GM18951 (cell line): ENCODE data around the gene AK8.

ENCODE experiments used
- POLR2A ChIP-seq: IDR thresholded peaks from 4 replicates; pipeline ENCODE4 v1.6.1; 2011; ENCODE audit warnings: mild to moderate bottlenecking; ENCODE audit not compliant: insufficient read length, insufficient read depth; ENCODE audit errors: extremely low read depth
- in situ Hi-C: fragments of 300-500 bp; cut with MboI; formaldehyde crosslinking; loops from one replicate; pipeline ENCODE4 v1.12.0; 2022; ENCODE audit warnings: low sequenced_read_pairs, mixed read lengths, inconsistent platforms; ENCODE audit not compliant: unreplicated experiment

Gene AK8

DNA sequence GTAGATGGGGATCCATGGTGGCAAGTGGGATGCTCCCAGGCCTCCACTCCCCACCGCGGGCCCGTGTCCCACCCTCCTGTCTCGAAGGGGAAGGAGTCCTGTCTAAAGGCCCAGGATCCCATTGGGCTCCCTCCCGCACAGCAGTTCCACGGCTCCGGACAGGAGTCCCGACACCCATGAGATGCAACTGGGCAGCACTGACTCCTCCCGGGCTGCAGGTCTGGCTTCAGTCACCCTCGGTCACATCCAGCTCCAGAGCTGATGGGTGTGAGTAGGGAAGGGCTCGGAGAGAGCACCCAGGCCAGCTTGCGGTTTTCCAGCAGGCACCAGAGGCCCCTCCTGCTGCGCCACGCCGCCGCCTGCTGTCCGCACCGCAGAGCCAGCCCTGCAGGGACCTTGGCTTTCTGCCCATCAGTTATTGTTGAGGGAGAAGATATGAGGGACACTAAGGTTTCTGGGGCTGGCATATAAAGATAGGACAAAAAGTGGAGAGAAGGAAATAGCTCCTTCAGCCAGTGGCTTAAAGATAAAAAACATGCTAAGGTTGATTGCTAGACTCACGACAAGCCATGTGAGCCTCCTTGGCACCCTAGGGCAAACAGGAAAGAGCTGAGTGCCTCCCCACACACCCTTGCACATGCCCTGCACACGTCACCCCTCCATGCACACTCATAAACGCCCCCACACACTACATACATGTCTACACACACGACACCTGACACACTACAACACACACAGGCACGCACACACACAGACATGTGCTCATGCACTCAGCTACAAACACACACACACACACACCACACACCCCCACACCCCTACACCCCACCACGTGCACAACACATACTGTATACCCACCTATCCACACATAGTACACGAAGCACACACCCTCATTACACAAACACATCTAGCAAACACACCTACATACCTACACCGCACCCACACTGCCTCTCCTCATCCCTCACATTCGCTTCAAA, 79.0 kb downstream of the AK8 start:
- in situ Hi-C loops: no loop called here
- no peak for TF ChIP-seq POLR2A

DNA sequence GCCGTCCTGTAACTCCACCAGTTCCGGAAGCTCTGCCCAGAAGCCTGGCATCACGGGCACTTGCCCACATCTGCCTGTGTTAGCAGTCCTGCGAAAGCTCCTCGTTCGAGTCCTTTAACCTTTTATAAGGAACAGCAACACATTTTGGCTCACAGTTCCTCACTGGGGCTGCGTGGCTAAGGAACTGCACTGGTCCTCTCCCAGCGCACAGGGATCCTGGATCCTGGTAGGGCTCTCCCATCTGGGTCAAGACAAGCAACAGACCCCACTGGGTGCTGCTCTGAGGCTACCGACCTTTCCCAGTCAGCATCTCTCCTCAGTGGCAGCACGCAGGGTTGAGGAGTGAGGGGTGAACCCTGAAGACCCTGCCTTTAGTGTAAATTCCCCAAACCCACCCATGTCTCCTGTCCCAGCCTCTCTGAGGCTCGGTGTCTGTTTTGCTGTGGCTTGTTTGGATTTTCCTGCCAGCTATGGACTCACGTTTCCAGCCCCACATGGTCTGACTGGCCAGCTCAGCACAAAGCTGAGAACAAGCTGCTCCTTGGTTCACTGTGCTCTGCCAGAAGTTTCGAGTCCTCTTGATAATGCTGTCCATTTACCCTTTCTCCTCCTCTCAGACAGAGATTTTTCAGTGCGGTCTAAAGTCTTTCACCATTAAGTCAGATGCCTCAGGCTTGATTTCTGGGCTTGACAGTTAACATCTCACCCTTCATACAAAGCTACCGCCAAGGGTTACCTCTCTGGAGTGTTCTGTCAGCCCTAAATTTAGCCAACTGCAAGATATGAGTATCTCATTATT, 80.0 kb downstream of the AK8 start:
- no peak for TF ChIP-seq POLR2A
- in situ Hi-C loops: no loop called here

DNA sequence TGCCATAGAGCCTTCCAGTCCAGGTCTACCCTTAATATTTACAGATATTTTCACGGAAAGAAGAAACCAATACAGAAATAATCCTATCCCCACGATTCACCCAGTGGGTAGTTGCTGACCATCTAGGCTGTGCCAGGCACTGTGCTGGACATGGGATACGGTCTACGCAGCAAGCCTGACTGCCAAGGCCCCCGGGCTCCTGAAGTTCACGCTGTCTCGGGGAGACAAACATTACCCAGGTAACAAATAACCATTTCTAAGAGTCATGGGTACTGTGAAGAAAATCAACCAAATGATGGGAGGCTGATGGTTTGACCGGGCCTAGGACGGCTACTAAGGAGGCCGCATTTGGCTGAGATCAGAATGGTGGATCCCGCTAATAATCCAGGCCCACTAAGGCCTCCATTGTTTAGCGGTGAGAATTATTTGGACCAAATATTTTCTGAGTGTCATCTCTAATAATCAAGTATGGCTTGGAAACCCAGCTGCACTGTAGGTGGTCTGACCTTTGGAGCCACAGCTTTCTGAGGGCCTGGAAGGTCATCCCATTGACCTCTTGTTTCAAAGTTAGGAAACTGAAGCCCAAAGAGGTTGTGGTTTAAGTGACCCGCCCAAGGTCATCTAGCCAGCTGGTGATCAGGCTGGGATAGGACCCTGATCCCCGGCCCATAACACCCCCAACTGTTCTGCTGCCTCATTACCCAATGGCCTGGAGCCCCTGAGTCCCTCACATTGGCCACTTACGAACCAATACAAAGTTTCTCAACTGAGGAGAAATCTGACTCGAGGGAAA, 82.4 kb downstream of the AK8 start:
- in situ Hi-C loops: no loop called here

DNA sequence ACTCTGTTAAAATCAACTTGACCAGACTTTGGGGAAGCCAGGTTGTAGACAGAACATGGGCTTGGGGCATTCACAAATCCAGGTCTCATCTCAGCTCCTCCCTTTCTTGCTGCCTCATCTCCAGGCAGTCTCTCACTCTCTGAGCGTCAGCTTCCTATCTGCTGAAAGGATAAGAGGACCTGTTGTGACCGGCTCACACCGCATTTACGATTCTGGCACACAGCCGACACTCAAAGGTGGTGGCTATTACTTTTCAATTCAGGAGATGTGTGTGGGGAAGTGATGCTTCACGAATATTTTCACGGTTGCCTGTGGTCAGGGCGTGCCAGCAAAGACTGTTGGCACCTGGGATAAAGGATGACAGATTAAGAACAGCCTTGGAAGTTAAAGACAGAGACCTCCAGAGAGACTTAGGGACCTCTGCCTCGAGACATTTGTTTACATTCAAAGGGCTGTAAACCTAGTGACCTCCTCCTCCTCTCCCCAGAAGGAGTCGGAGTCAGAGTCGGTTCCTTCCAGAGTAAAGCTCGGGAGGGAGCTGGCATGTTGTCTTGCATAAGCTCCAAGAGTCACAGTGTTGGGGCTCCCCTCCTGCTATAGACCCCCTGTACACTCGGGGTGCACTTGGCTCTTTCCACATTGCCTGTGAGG, 83.2 kb downstream of the AK8 start:
- in situ Hi-C loops: no loop called here
- TF ChIP-seq POLR2A: no peak

More for the DNA sequence above, 82.4 kb downstream of the AK8 start:
- no peak for TF ChIP-seq POLR2A

DNA sequence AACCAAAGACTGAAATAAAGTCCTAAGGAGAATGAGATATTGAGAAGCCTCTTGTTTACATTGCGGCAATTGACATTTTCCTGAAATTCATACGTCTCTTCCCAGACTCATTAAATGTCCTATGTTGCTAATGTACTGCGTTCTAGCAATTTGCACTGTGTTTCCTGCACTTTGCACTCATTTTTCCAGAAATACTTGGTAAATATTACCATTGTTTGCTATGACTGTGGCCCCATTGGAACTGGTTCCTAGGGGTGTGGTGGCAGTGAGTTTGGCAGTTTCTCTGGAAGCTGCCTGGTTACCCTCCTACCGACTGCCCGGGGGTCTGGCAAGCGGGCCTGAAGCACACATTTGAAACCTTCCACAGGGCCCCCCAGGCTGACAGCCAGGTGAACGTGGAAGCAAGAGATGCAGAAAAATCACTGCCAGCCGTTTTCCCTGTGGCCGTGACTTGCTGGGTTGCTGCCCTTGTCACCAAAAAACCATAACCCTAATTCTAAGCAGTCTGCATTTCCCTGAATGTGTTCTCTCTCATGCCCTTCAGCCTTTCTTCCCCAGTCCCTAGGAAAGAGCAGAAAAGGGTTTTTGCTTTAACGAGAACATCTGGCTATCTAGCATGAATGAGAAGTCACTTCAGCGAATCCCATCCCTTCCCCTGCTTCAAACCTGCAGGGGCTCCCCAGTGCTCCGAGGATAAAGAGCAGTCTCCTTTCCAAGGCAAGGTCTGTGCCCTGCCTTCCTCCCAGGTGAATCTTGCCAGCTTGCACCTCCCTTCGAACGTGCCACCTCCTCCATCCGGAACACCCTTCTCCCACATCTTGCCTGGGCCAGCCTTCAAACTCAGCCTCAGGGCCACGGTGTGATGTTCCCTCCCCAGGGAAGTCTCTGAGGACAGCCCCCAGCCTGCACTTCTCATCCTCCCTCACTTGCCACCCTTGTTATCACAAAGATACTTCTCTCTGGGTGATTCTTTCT, 84.2 kb downstream of the AK8 start:
- in situ Hi-C loops: no loop called here
- no peak for TF ChIP-seq POLR2A

DNA sequence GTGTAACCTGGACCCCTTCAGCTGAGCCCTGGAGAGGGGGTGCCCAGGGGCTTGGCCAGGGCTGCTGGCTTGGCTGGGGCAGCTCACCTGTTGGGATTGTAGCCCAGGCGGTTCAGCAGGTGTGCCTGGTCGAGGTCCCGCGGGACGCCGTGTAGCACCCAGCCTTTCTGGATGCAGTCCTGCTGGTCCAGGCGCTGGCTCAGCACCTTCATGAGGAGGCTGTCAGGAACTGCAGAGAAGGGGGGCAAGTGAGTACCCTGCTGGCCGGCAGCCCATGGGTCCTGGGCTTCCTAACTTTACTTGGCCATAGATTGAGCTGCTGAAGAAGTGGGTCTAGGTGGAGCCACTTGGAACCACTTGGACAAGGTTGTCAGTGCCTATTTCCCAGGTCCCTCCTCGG, 85.5 kb downstream of the AK8 start:
- no peak for TF ChIP-seq POLR2A
- in situ Hi-C loops: no loop called here

DNA sequence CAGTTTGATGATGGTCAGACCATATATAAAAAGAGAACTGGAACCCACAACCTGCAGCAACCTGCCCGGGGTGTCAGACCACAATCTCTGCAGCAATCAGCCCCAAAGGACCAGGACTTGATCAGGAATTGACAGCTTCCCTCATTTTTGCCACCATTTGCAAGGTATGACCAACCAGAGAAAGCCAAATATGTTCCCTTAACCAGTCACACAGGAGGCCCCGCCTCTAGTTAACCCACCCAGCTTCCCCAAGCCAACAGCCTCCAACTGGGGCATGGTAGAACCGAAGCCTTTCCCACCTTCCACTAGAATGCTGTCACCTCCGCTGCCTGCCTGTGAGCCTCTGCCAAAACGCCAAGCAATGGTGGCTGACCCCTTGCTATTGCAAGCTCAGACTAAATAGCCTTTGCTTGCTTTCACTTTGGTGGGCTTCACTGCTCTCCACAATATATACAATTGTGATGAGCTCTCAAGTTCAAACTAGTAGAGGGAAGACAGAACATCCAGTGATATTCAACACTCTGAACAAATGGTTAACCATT, 86.3 kb downstream of the AK8 start:
- TF ChIP-seq POLR2A: no peak
- in situ Hi-C loops: no loop called here

DNA sequence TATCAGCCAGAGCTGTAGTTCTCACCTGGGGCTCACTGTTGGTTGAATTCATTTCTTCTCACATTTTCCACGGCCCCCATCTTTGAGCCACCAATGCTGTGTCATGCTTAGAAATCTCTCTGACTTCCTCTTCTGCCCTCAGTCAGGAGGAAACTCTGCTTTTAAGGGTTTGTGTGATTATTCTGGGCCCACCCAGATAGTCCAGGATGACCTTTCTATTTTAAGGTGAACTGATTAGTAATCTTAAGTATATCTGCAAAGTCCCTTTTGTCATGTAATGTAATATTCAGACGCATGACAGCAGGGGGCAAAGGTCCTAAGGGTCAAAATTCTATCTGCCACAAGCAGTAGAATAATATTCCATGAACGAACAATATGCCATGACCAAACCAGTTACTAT, 88.4 kb downstream of the AK8 start:
- in situ Hi-C loops: no loop called here
- TF ChIP-seq POLR2A: no peak

DNA sequence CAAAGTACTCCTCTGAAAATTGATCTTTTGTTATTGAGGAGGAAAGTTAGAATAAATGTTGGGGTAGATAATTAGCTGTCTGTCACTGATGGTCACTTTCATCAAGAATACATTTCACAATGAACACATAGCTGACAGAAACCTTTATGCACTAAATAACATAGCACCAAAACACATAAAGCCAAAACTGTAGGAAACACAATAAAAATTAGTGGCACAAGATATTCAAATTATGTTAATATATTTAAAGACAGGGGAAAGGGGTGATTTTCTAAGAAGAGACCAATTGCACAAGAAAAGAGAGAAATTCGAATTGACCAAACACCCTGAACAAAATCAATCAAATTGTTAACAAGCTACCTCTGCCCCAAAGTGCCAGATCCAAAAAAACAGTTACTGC, 89.7 kb downstream of the AK8 start:
- in situ Hi-C loops: no loop called here
- no peak for TF ChIP-seq POLR2A

DNA sequence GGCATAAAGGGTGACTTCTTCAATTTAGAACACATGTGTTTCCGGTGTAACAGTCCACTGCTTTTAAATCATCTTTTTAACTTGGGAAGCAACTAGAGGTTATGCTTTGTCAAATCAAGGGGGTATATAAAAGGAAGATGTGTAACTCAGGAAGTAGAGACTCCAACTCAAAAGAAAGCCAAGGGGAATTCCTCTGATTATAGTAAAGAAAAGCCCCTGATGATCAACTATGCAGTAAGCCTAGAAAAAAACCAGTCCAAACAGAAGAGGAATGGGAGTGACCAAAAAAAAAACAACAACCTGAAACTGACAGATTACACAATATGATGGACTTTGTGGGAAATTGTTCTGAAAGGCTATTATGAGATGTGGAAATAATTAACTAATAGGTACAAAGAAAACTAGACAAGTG, 90.3 kb downstream of the AK8 start:
- no peak for TF ChIP-seq POLR2A
- in situ Hi-C loops: no loop called here

DNA sequence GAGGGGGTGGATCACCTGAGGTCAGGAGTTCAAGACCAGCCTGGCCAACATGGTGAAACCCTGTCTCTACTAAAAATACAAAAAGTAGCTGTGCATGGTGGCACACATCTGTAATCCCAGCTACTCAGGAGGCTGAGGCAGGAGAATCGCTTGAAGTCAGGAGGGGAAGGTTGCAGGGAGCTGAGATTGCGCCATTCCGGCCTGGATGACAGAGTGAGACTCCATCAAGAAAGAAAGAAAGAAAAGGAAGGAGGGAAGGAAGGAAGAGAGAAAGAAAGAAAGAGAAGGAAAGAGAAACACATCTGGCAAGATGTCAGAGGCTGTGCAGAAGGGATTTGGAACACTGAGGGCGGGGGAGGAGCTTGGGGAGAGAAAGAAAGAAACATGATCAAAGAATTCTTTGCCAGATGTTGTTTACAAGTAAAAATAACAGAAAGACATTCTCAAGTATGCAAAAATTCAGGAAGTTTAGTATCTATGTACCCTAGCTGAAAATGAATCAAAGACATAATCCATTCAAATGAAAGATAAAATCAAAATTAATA, 93.7 kb downstream of the AK8 start:
- no peak for TF ChIP-seq POLR2A
- in situ Hi-C loops: no loop called here

DNA sequence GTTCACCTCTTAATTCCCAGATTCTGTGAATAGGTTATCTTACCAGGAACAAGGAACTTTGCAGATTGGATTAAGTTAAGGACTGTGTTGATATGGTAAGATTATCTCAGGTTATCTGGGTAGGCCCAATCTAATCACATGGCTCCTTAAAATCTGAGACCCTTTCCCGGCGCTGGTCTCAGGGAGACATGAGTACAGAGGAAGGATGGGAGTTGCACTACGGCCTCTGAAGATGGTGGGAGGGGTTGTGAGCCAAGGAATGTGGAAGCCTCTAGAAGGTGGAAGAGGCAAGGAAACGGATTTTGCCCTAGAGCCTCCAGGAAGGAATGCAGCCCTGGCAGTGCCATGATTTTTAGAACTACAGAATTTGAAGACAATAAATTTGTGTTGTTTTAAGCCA, 95.1 kb downstream of the AK8 start:
- in situ Hi-C loops: no loop called here
- no peak for TF ChIP-seq POLR2A
